ENCODE measurements around the gene ARTN.

ARTN gene

GRCh38 chr1:43933386-43934100, at the start of gene ARTN:
Gene ARTN, plus strand, starts transcription at chr1:43933801. Its CDS starts 1,856 bp downstream, at chr1:43935657.
- DNase-seq (ENCODE audit: low spot score), result no peak

GRCh38 chr1:43885279-43885801, 48.3 kb upstream of the ARTN start:
- no peak for DNase-seq (ENCODE audit: low spot score)

GRCh38 chr1:43887748-43888147, 45.9 kb upstream of the ARTN start:
- DNase-seq (ENCODE audit: low spot score), result no peak

- no peak for DNase-seq (ENCODE audit: low spot score)
Measured at GRCh38 chr1:43890815-43891214, 42.8 kb upstream of the ARTN start.

GRCh38 chr1:43893006-43893405, 40.6 kb upstream of the ARTN start:
- DNase-seq (ENCODE audit: low spot score), result no peak

GRCh38 chr1:43898981-43899380, 34.6 kb upstream of the ARTN start:
- no peak for DNase-seq (ENCODE audit: low spot score)

- DNase-seq (ENCODE audit: low spot score), result no peak
Measured at GRCh38 chr1:43900386-43900785, 33.2 kb upstream of the ARTN start.

GRCh38 chr1:43901196-43901961, 32.2 kb upstream of the ARTN start:
- no peak for DNase-seq (ENCODE audit: low spot score)

- no peak for DNase-seq (ENCODE audit: low spot score)
Measured at GRCh38 chr1:43902058-43902831, 31.4 kb upstream of the ARTN start.

GRCh38 chr1:43904660-43905551, 28.7 kb upstream of the ARTN start:
- no peak for DNase-seq (ENCODE audit: low spot score)

- no peak for DNase-seq (ENCODE audit: low spot score)
Measured at GRCh38 chr1:43908226-43908625, 25.4 kb upstream of the ARTN start.

GRCh38 chr1:43908858-43909257, 24.7 kb upstream of the ARTN start:
- DNase-seq (ENCODE audit: low spot score), result no peak

GRCh38 chr1:43910343-43910742, 23.3 kb upstream of the ARTN start:
- DNase-seq (ENCODE audit: low spot score), result no peak

- no peak for DNase-seq (ENCODE audit: low spot score)
Measured at GRCh38 chr1:43912607-43913006, 21.0 kb upstream of the ARTN start.

GRCh38 chr1:43913051-43913501, 20.5 kb upstream of the ARTN start:
- no peak for DNase-seq (ENCODE audit: low spot score)

GRCh38 chr1:43913666-43914360, 19.8 kb upstream of the ARTN start:
- no peak for DNase-seq (ENCODE audit: low spot score)

GRCh38 chr1:43914576-43915525, 18.8 kb upstream of the ARTN start:
- no peak for DNase-seq (ENCODE audit: low spot score)

- no peak for DNase-seq (ENCODE audit: low spot score)
Measured at GRCh38 chr1:43919906-43920305, 13.7 kb upstream of the ARTN start.

GRCh38 chr1:43921022-43921421, 12.6 kb upstream of the ARTN start:
- DNase-seq (ENCODE audit: low spot score), result no peak

GRCh38 chr1:43924516-43924915, 9.1 kb upstream of the ARTN start:
- DNase-seq (ENCODE audit: low spot score), result no peak
